Measurements from ENCODE around the gene FANCD2. TPM values are rescaled to one million over a fixed set of nuclear protein-coding genes. Genes with fewer than 3 reads are reported as not detected.

The FANCD2 gene
- 10 to 100 TPM in 5 of 6 experiments, 1 to 10 TPM in 1; 9.7 to 21.7 (median 17.5) TPM for total RNA-seq (2021; fragmentation: NEBNext Ultra II Directional; extraction: Animal tissue kit (Norgen Biotek cat#: 25700))
- long read RNA-seq, partial matches to known transcripts = 7 of 14 reads
- long read RNA-seq, other reads (novel, unspliced or antisense) = 7 of 14 reads

GRCh38 chr3:10026084-10026890, at the start of gene FANCD2:
Gene FANCD2 (plus strand): TSS chr3:10026437. CDS start chr3:10028658, 2,221 bp downstream.
- peaks cover 48% of the 10 kb centered on the region for H3K4me1 Mint-ChIP-seq (ENCODE audit: low read depth)
- TF ChIP-seq, protein P1, sequence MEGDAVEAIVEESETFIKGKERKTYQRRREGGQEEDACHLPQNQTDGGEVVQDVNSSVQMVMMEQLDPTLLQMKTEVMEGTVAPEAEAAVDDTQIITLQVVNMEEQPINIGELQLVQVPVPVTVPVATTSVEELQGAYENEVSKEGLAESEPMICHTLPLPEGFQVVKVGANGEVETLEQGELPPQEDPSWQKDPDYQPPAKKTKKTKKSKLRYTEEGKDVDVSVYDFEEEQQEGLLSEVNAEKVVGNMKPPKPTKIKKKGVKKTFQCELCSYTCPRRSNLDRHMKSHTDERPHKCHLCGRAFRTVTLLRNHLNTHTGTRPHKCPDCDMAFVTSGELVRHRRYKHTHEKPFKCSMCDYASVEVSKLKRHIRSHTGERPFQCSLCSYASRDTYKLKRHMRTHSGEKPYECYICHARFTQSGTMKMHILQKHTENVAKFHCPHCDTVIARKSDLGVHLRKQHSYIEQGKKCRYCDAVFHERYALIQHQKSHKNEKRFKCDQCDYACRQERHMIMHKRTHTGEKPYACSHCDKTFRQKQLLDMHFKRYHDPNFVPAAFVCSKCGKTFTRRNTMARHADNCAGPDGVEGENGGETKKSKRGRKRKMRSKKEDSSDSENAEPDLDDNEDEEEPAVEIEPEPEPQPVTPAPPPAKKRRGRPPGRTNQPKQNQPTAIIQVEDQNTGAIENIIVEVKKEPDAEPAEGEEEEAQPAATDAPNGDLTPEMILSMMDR (IDR thresholded peaks at IDR 0.05) = no peak; the same call in 1 of the 2 replicates

DNA sequence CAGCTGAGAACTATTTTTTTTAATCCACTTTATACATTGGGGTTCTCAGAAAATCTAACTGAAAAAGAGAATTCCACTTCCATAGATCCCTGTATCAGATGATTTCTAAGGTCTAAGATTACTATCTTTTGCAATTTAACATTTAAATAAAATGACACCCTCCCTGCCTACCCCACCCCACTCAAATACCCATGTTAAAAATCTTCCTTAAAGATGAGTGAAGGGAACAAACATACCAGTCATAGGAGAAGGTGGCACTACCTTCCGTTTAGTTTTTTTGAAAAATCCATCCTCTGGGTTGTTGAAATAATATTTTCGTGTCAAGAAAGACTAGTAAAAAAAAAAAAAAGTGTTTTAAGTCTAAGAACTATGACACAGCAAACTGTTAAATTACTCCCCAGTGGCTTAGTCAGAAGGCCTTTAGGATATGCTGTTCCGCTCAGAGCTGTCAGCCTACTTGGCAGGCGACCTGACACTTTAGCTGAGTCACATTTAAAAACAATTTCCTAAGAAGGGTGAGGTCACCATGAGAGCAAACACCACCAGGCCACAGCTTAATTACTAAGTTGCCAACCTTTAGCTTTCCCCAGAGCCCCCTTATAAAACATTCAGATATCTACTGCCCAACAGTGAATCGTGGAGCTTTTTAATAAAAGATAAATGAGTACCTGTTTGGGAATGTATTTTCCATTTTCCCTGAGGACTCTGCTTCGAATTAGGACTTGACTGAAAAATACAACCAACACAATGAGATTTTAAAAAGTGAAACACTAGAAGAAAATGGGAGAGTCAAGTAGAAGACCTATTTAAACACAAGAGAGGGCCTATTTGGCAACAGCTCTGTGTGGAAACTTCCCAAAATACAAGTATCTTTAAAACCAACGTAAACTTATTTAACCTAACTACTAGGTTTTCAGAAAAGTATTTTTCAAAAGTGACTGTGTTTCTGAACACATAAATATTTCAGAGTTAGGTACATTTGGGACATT, 49.2 kb upstream of the FANCD2 start:
- peaks cover 19% of the 10 kb centered on the region for H3K36me3 Mint-ChIP-seq (ENCODE audit: low read depth)
- no peaks in the 10 kb centered on the region for H3K27me3 Mint-ChIP-seq (ENCODE audit: insufficient read depth)
- no peaks in the 10 kb centered on the region for H3K9me3 Mint-ChIP-seq
- peaks cover 20% of the 10 kb centered on the region for H3K4me1 Mint-ChIP-seq (ENCODE audit: low read depth)
- peak overlapping the region; percentile 92 for H3K27ac Mint-ChIP-seq
- peak; percentile 97 for DNase-seq
- TF ChIP-seq, protein P1 (IDR thresholded peaks at IDR 0.05) = no peak
- H3K4me3 Mint-ChIP-seq = peak overlapping the region; percentile 73

More at GRCh38 chr3:10026084-10026890, at the start of gene FANCD2:
- H3K9me3 Mint-ChIP-seq = no peaks in the 10 kb centered on the region
- H3K27me3 Mint-ChIP-seq (ENCODE audit: insufficient read depth) = peaks cover 2% of the 10 kb centered on the region
- H3K4me3 Mint-ChIP-seq = peak within 1 kb of the TSS; percentile 95
- H3K36me3 Mint-ChIP-seq (ENCODE audit: low read depth) = peaks cover 23% of the 10 kb centered on the region
- DNase-seq = peak; percentile 84
- peak within 1 kb of the TSS; percentile 95 for H3K27ac Mint-ChIP-seq

- peaks cover 19% of the 10 kb centered on the region for H3K4me1 Mint-ChIP-seq (ENCODE audit: low read depth)
- TF ChIP-seq, protein P1 (IDR thresholded peaks at IDR 0.05) = no peak
- H3K27me3 Mint-ChIP-seq (ENCODE audit: insufficient read depth) = no peaks in the 10 kb centered on the region
- no peak for DNase-seq
- no peaks in the 10 kb centered on the region for H3K9me3 Mint-ChIP-seq
- H3K4me3 Mint-ChIP-seq = no peak overlapping the region
- H3K27ac Mint-ChIP-seq = peak overlapping the region; percentile 75
- peaks cover 14% of the 10 kb centered on the region for H3K36me3 Mint-ChIP-seq (ENCODE audit: low read depth)
Observed at GRCh38 chr3:9978710-9979305, 47.4 kb upstream of the FANCD2 start.

- H3K4me1 Mint-ChIP-seq (ENCODE audit: low read depth) = peaks cover 19% of the 10 kb centered on the region
- peaks cover 9% of the 10 kb centered on the region for H3K36me3 Mint-ChIP-seq (ENCODE audit: low read depth)
- TF ChIP-seq, protein P1 (IDR thresholded peaks at IDR 0.05) = no peak
- no peak overlapping the region for H3K4me3 Mint-ChIP-seq
- no peak for DNase-seq
- no peaks in the 10 kb centered on the region for H3K27me3 Mint-ChIP-seq (ENCODE audit: insufficient read depth)
- no peak overlapping the region for H3K27ac Mint-ChIP-seq
- no peaks in the 10 kb centered on the region for H3K9me3 Mint-ChIP-seq
Observed at GRCh38 chr3:9980251-9980650, 46.0 kb upstream of the FANCD2 start.

DNA sequence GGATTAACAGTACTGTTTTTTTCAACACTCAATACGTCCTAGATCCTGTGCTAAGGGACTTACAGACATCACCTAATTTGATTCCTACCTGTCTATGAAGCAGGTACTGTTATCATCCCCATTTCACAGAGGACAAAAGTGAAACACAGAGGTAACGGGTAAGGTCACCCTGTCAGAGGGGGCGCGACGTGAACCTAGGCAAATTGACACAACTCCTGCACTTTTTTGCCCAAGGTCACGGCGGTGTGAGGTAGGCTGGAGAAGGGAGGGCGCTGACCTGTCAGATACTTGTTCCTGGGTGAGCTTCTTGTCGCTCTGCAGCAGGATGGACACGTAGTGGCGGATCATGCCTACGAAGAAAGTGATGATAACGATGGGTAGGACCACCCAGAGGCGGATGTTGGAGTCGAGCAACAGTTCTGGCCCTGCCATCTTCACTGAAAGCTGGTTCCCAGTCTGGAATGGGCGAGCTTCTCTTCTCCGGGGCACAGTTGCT, 40.0 kb upstream of the FANCD2 start:
- Mint-ChIP-seq H3K4me3 (peak overlapping the region; percentile 97), H3K9me3 (no peaks in the 10 kb centered on the region), H3K27ac (peak overlapping the region; percentile 93), H3K36me3 (ENCODE audit: low read depth) (no peaks in the 10 kb centered on the region; the same call in 1 of the 2 replicates), H3K27me3 (ENCODE audit: insufficient read depth) (no peaks in the 10 kb centered on the region; the same call in 1 of the 2 replicates), H3K4me1 (ENCODE audit: low read depth) (peaks cover 10% of the 10 kb centered on the region)
- DNase-seq = no peak
- TF ChIP-seq, protein P1 (IDR thresholded peaks at IDR 0.05) = no peak
